Posterior cingulate gyrus (tissue), 11 donors: ENCODE data around the gene USP16.
A peak's percentile ranks its signal among the peaks of the same experiment; 100 is the strongest.

Source experiments
- DNase-seq, 10 donors: peaks; one replicate each; pipeline versions ENCODE4 v3.0.0 to v3.0.0-alpha.2; 2020 to 2021; ENCODE audit warnings: mixed read lengths in 3 of 10
- intact Hi-C: fragments of 100-400 bp; cut with DNase I; formaldehyde crosslinking; loops from one replicate; pipeline ENCODE4 v1.15.1; 2023

The USP16 gene

DNA sequence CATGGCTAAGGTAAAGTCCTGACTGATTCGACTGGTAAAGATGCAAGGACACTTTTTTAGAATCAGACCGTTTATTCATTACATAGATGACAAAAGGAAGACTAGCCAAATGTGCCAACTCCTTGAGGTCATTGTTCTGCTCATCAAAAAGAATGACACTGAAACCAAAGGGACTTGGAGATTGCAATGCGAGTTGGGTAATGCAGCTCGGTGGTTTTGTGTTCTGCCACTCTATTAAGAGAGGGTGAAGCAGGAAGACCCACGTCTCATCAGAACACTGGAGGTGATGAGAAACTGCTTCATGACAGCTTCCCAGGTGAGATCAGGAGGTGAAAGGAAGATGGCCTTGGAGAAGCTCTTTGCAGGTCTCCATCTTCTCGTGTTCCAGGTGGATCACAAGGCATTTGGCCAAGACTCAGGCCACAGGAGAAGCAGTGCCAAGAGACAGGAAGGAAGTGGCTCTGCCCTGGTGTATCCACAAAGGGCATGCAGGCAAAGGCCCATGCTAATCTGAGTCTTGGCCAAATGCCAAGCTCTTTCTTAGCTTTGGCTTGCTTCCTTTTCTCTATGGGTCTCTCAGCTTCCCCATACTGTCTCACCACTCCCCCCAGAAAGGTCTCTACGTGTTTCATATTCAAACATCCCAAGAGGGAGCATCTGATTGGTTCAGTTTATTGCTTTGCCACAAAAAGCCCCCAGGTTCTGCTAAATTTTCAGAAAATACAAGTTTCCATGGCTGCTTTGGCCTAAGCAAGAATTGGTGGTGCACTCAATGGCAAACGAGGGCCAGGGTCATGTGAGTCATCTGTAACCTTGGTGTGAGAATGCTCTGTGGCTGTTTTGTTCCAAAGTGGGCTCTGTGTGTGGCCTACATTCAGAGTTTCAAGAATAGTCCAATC lies 54.6 kb downstream of the USP16 start:
- DNase-seq = peak in 3 of 10 donors; percentile 19 to 24 (median 23)
- intact Hi-C loops = no loop called here

- DNase-seq = no peak
- intact Hi-C loops = no loop called here
Measured at GRCh38 chr21:29080454-29080941, 56.0 kb downstream of the USP16 start.

GRCh38 chr21:29082046-29082815 lies 57.8 kb downstream of the USP16 start:
- intact Hi-C loops = no loop called here
- no peak for DNase-seq

GRCh38 chr21:29083306-29083705 lies 58.8 kb downstream of the USP16 start:
- intact Hi-C loops = no loop called here

DNA sequence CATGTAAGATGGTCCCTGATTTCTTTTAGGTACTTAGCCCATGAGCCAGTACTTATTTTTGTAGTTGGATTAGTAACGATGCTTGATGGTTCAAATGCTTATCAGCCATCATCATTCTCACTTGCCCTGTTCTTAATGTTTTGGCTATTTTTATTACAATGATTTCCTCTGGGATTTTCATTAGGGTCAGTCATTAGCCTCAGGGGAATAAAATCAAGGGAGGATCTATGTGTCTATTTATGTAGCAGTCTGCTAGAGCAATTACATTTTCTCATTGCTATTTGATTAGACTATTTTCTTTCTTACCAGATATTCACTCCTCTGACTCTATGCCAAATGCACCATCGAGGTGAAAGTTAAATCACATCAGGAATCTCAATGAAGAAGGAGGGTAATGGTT lies 59.9 kb downstream of the USP16 start:
- intact Hi-C loops = no loop called here

More at GRCh38 chr21:29083306-29083705, 58.8 kb downstream of the USP16 start:
- DNase-seq = no peak

GRCh38 chr21:29085106-29085752 lies 60.8 kb downstream of the USP16 start:
- no peak for DNase-seq
- intact Hi-C loops = no loop called here

More for the DNA sequence above, 59.9 kb downstream of the USP16 start:
- no peak for DNase-seq

GRCh38 chr21:29091033-29091432 lies 66.6 kb downstream of the USP16 start:
- intact Hi-C loops = loop anchor here (2.0 to 10.0 kb wide), 2 partner anchors 282 to 764 kb away; no protein-coding TSS in a partner anchor
- no peak for DNase-seq

- intact Hi-C loops = loop anchor here (10.0 kb wide), 1 partner anchor 762 kb away; no protein-coding TSS in a partner anchor
Measured at GRCh38 chr21:29092102-29092959, 67.9 kb downstream of the USP16 start.

GRCh38 chr21:29096218-29097015 lies 71.9 kb downstream of the USP16 start:
- no peak for DNase-seq
- intact Hi-C loops = loop anchor here (10.0 kb wide), 1 partner anchor 758 kb away; no protein-coding TSS in a partner anchor

More at GRCh38 chr21:29092102-29092959, 67.9 kb downstream of the USP16 start:
- DNase-seq = no peak

DNA sequence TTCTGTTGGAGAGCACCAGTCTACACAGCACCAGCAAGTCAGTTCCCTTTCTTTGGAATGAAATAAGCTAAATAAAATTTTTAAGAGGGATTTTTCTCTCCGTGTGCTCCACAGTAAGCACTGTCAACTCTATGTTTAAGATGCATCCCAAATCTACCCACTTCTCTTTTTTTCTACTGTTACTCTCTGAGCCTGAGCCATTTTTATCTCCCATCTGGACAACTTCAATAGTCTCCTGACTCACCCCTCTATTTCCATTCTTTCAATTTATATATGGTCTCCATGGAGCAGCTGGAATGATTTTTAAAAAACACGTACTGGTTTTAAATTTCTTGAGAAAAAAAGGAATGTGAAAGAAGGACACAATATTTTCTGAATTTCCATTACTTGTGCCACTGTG lies 73.7 kb downstream of the USP16 start:
- intact Hi-C loops = loop anchor here (10.0 kb wide), 1 partner anchor 757 kb away; no protein-coding TSS in a partner anchor
- no peak for DNase-seq

GRCh38 chr21:29102791-29103257 lies 78.4 kb downstream of the USP16 start:
- intact Hi-C loops = no loop called here
- DNase-seq = no peak
